NCI-H748 (cell line): ENCODE data around the gene SIGLEC7.

Source experiments
- DNase-seq: peaks from one replicate; lab custom pipeline; 2025; ENCODE audit not compliant: unreplicated experiment; lab: John Stamatoyannopoulos, UW

The SIGLEC7 gene

GRCh38 chr19:51116736-51117286 is 25.3 kb upstream of the SIGLEC7 start:
- DNase-seq: no peak

- DNase-seq: no peak
Observed at GRCh38 chr19:51119101-51119500, 23.0 kb upstream of the SIGLEC7 start.

GRCh38 chr19:51119611-51120010 is 22.5 kb upstream of the SIGLEC7 start:
- no peak for DNase-seq

- DNase-seq: no peak
Observed at GRCh38 chr19:51120160-51120559, 21.9 kb upstream of the SIGLEC7 start.

GRCh38 chr19:51121257-51121656 is 20.8 kb upstream of the SIGLEC7 start:
- no peak for DNase-seq

- no peak for DNase-seq
Observed at GRCh38 chr19:51122112-51122981, 19.8 kb upstream of the SIGLEC7 start.

- no peak for DNase-seq
Observed at GRCh38 chr19:51123381-51123800, 18.7 kb upstream of the SIGLEC7 start.

- DNase-seq: no peak
Observed at GRCh38 chr19:51123802-51124201, 18.3 kb upstream of the SIGLEC7 start.

- no peak for DNase-seq
Observed at GRCh38 chr19:51124216-51124615, 17.9 kb upstream of the SIGLEC7 start.

GRCh38 chr19:51124729-51125128 is 17.4 kb upstream of the SIGLEC7 start, which contains the start of gene SIGLEC9:
TSS of gene SIGLEC9 (plus strand) at chr19:51124906. CDS start at chr19:51124975, 69 bp downstream.
- no peak for DNase-seq

GRCh38 chr19:51125421-51126075 is 16.6 kb upstream of the SIGLEC7 start:
- DNase-seq: no peak

GRCh38 chr19:51127032-51127431 is 15.1 kb upstream of the SIGLEC7 start:
- DNase-seq: no peak

GRCh38 chr19:51127755-51128154 is 14.3 kb upstream of the SIGLEC7 start:
- DNase-seq: no peak

- no peak for DNase-seq
Observed at GRCh38 chr19:51128227-51128626, 13.9 kb upstream of the SIGLEC7 start.

GRCh38 chr19:51129716-51130115 is 12.4 kb upstream of the SIGLEC7 start:
- DNase-seq: no peak

GRCh38 chr19:51131780-51132680 is 10.1 kb upstream of the SIGLEC7 start:
- peak; percentile 32 for DNase-seq

GRCh38 chr19:51135004-51135403 is 7.1 kb upstream of the SIGLEC7 start:
- DNase-seq: peak; percentile 91

- DNase-seq: no peak
Observed at GRCh38 chr19:51135986-51136762, 5.9 kb upstream of the SIGLEC7 start.

- no peak for DNase-seq
Observed at GRCh38 chr19:51136851-51137551, 5.1 kb upstream of the SIGLEC7 start.
